ENCODE data around the gene PSMC6. TPM values are rescaled to one million over a fixed set of nuclear protein-coding genes. Genes with fewer than 3 reads are reported as not detected.

Gene PSMC6
- total and polyA plus RNA-seq, 2 of the 8 experiments (the other 6 are each of a cell fraction or from before 2014, with no cell fraction given), result 45.1 to 107 TPM

DNA sequence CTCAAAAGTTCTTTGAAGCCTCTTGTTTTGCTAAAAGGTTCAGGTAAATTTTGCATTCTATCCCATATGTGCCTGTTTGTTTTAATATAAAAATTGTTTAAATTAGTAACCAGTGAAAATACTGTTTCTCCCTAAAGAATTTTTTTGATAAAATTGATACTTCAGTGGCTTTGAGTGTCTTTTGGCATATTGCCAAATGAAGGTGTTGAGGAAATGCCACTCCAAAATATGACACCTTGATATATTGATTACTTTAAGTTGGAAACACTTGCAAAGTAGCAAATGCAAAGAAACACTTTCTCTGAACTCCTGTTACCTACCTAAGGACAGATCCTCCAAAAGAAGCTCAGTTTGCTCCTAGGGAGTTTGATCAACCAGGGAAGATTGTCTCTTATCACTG lies 31.4 kb downstream of the PSMC6 start:
- Histone ChIP-seq H2AFZ (ENCODE audit: low read length) (no peak overlapping the region), H3K4ac (replicated peaks; ENCODE audit: insufficient read length, low read depth, low read length) (no peak overlapping the region), H3K56ac (replicated peaks; ENCODE audit: insufficient read length, low read depth, low read length) (no peak overlapping the region), H3K79me1 (ENCODE audit: low read depth, low read length) (0 out of 2 replicates have a peak, but pooled peaks cover 3% of the 10 kb centered on the region), H3K9ac (replicated peaks in 1 of 4; ENCODE audit: extremely low read depth in 1 of 4, low read depth in 3 of 4, low read length in 3 of 4) (no peak overlapping the region), H3K9me3 (ENCODE audit: insufficient read depth in 2 of 2, low read depth in 1 of 2, low read length in 1 of 2) (no peaks in the 10 kb centered on the region), H3K79me2 (ENCODE audit: control insufficient read depth in 1 of 2, insufficient read depth in 2 of 2, low read length in 2 of 2) (peaks cover 0 to 87% of the 10 kb centered on the region in 2 experiments; a peak in 3 of 4 replicates), H3K4me2 (ENCODE audit: insufficient read depth in 1 of 2, low read depth in 2 of 2, low read length in 2 of 2) (no peak overlapping the region), H2BK15ac (ENCODE audit: low read length) (no peak overlapping the region), H2BK5ac (ENCODE audit: low read depth, low read length) (no peak overlapping the region), H3K4me1 (replicated peaks in 1 of 4; ENCODE audit: control insufficient read depth in 3 of 4, insufficient read depth in 4 of 4, low read length in 3 of 4) (peaks cover 0 to 3% (median 1%) of the 10 kb centered on the region in 4 experiments; a peak in 4 of 7 replicates), H4K8ac (ENCODE audit: extremely low read depth, insufficient read depth, low read length) (no peak overlapping the region), H4K5ac (ENCODE audit: insufficient read length, low read depth, low read length) (no peak overlapping the region), H2BK12ac (ENCODE audit: low read depth, low read length) (no peak overlapping the region), H2BK20ac (ENCODE audit: low read length) (no peak overlapping the region), H3K27ac (ENCODE audit: low read depth, low read length) (no peak overlapping the region), H3K36me3 (ENCODE audit: control insufficient read depth in 2 of 4, insufficient read depth in 4 of 4, low read length in 3 of 4) (peaks cover 0 to 2% (median 0%) of the 10 kb centered on the region in 4 experiments; a peak in 1 of 8 replicates), H3K18ac (ENCODE audit: extremely low read depth, low read length) (no peak overlapping the region), H3K27me3 (replicated peaks in 1 of 4; ENCODE audit: control insufficient read depth in 3 of 4, extremely low read depth in 1 of 4, insufficient read depth in 3 of 4, low read length in 3 of 4) (no peaks in the 10 kb centered on the region), H3K4me3 (ENCODE audit: extremely low read depth in 1 of 4, insufficient read depth in 2 of 4, low read depth in 3 of 4, low read length in 4 of 4) (no peak overlapping the region), H4K20me1 (replicated peaks in 1 of 2; ENCODE audit: control insufficient read depth in 1 of 2, insufficient read depth in 2 of 2, low read length in 2 of 2) (peaks cover 1 to 2% of the 10 kb centered on the region in 2 experiments), H2AK5ac (ENCODE audit: low read depth, low read length) (no peak overlapping the region), H4K91ac (replicated peaks; ENCODE audit: insufficient read length, low read length) (no peak overlapping the region), H3K23ac (ENCODE audit: insufficient read length) (no peak overlapping the region), H3K23me2 (ENCODE audit: low read depth, low read length) (no peaks in the 10 kb centered on the region), H3K14ac (ENCODE audit: insufficient read length) (no peak overlapping the region), H2BK120ac (replicated peaks; ENCODE audit: low read depth, low read length) (no peak overlapping the region)
- CTCF ChIA-PET (ENCODE audit: partially characterized antibody), result no interaction called here
- POLR2A ChIA-PET (ENCODE audit: partially characterized antibody), result no interaction called here
- FAIRE-seq, result no peak
- DNase-seq (ENCODE audit: low read depth in 1 of 2, low spot score in 2 of 2), result no peak
- TF ChIP-seq RBBP5 (IDR thresholded peaks at IDR 0.05; ENCODE audit: borderline replicate concordance, low read depth, low read length), result no peak
- TF ChIP-seq SP1 (IDR thresholded peaks at IDR 0.05; ENCODE audit: low read depth, low read length), result no peak
- TF ChIP-seq, protein P1, sequence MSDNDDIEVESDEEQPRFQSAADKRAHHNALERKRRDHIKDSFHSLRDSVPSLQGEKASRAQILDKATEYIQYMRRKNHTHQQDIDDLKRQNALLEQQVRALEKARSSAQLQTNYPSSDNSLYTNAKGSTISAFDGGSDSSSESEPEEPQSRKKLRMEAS (IDR thresholded peaks at IDR 0.05), result no peak
- TF ChIP-seq TEAD4 (IDR thresholded peaks at IDR 0.05; ENCODE audit: low read depth, low read length), result no peak
- TF ChIP-seq CREB1 (IDR thresholded peaks at IDR 0.05), result no peak
- no peak for TF ChIP-seq RAD21 (IDR thresholded peaks at IDR 0.05 in 1 of 2, conservative IDR thresholded peaks at IDR 0.05 in 1 of 2; ENCODE audit: low read depth in 2 of 2, low read length in 2 of 2)
- no peak for TF ChIP-seq RXRA (IDR thresholded peaks at IDR 0.05; ENCODE audit: insufficient read depth, low read depth, low read length)
- no peak for TF ChIP-seq YY1 (IDR thresholded peaks at IDR 0.05; ENCODE audit: low read depth, low read length)
- no peak for TF ChIP-seq EGR1 (IDR thresholded peaks at IDR 0.05; ENCODE audit: borderline replicate concordance, low read depth, low read length)
- no peak for TF ChIP-seq JUND (IDR thresholded peaks at IDR 0.05; ENCODE audit: low read length)
- TF ChIP-seq RFX5 (IDR thresholded peaks at IDR 0.05; ENCODE audit: borderline replicate concordance, low read depth, low read length), result no peak
- no peak for TF ChIP-seq SIN3A (conservative IDR thresholded peaks at IDR 0.05 in 1 of 2, IDR thresholded peaks at IDR 0.05 in 1 of 2; ENCODE audit: low read depth in 1 of 2, low read length in 2 of 2)
- no peak for TF ChIP-seq NRF1 (IDR thresholded peaks at IDR 0.05; ENCODE audit: low read depth, low read length)
- TF ChIP-seq EZH2 (IDR thresholded peaks at IDR 0.05; ENCODE audit: low read depth, low read length, severe bottlenecking), result no peak

All from H1 (cell line).